ENCODE measurements around the gene ACAP1. TPM values are rescaled to one million over a fixed set of nuclear protein-coding genes. Genes with fewer than 3 reads are reported as not detected.
"Not testable (repeated sequence)": the region's sequence is repeated elsewhere in the genome, so short reads cannot be mapped to it uniquely, and the experiment has no call there.

Gene ACAP1
- total RNA-seq, 1 donor from 2014 or later: 0.53 TPM

DNA sequence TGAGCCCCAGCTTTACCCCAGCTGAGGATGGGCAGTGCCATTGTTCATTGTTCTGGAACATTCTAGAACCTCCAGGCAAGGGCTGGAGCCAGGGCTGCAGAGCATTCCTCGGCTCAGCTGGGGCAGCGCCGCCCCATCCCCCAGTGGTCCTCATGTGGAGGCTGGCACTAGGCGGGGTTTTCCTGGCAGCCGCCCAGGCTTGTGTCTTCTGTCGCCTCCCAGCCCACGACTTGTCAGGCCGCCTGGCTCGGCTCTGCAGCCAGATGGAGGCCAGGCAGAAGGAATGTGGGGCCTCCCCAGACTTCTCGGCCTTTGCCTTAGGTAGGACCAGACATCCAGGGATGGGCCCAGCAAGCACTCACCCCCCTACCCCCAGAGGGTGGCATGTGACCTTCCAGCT, 18.7 kb downstream of the ACAP1 start, which contains the start of gene TMEM95:
Gene TMEM95, plus strand, starts transcription at position 104 of the 400 bp plus-strand sequence. Its CDS starts 49 bp downstream, at position 153.
- DNase-seq (ENCODE audit: low read depth, low spot score): no peak

DNA sequence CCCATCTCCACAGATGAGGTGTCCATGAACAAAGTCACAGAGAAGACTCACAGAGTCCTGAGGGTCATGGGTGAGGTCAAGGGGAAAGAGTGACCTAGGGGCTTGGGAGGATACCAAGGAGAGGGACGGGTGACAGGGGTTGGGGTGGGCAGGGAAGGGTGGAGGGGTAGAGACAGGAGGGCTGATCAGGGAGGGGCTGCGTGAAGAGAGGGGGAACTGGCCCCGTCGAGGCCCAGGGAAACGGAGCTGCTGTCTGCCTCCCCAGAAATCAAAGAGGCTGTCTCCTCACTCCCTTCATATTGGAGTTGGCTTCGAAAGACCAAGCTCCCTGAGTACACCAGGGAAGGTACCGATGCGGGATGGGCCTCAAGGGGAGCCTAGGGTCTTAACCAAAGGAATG, 19.2 kb downstream of the ACAP1 start:
- no peak for DNase-seq (ENCODE audit: low read depth, low spot score)

DNA sequence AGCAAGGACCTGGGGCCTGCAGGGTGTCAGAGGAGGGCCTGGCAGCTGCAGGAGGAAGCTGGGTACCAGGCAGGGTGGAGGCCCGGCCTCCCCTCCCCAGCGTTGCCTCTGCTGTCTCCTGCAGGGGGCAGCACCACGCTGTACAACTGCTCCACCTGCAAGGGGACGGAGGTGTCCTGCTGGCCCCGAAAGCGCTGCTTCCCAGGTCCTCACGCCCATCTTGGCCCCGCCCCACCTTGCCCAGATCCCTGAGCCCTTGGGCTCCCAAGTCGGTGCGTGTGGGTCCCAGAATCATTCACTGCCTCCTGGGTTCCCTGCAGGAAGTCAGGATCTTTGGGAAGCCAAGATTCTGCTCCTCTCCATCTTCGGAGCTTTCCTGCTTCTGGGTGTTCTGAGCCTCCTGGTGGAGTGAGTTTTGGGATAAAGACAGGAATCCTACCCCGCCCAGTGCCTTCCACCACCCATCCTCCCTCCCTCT, 19.8 kb downstream of the ACAP1 start:
- no peak for DNase-seq (ENCODE audit: low read depth, low spot score)

DNA sequence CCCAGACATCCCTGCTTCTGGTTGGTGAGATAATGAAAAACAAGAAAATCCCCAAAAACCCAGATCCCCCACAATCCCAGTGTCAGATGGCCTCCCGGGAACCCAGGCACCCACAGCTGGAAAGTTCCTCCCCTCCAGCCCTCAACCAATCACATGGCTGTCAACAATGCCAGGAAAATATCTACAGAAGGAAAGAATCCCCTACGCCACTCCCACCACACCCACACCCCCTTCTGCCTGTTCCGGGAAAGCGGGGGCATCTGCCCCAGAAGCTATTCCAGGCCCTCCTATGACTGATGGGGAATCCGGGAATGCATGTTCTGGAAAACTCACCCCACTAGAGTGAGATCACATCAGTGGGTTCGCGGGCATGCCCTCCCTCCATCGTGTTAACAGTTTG, 20.4 kb downstream of the ACAP1 start:
- no peak for DNase-seq (ENCODE audit: low read depth, low spot score)

DNA sequence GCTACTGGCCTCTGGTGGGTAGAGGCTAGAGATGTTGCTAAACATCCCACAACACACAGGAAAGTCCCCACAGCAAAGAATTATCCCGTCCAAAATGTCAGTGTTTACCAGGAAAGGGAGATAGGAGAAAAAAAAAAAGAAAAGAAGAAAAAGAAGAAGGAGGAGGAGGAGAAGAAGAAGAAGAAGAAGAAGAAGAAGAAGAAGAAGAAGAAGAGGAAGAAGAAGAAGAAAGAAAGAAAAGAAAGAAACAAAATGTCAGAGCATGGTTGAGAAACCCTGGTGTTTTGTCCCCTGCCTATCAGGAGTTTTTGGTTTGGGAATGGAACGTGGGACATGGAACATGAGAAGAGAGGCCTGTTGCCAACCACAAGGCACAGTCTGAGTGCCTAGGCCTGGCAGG, 21.1 kb downstream of the ACAP1 start:
- DNase-seq (ENCODE audit: low read depth, low spot score): no peak

DNA sequence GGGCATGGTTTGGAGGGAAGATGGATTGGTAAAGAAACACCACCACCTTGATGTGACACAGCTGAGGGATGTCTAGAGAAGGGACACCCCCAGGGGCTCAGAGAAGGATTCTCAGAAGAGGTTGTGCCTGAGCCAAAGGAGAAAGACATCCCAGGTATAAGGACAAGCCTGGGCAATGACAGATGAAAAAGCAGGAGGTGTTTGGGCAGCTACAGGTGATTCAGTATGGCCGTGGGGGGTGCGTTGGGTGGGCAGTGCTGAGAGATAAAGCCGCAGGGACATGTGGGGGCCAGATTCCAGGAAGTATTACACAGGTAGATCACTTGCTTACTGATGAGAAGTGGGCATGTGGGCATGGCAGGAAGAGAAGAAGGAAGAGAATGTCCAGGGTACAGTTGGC, 25.6 kb downstream of the ACAP1 start:
- DNase-seq (ENCODE audit: low read depth, low spot score): no peak

DNA sequence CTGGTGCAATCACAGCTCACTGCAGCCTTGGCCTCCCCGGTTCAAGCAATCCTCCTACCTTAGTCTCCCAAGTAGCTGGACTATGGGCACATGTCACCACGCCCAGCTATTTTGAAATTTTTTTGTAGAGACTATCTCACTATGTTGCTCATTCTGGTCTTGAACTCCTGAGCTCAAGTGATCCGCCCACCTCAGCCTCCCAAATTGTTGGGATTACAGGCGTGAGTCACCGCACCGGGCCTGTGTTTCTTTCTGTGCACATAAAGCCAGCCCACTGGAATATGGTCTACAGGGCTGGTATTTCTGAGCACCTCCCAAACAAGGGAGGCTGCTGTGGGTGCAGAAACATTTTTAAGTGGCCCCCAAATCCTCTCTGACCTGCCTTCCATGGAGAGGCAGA, 27.0 kb downstream of the ACAP1 start:
- DNase-seq (ENCODE audit: low read depth, low spot score): no peak

DNA sequence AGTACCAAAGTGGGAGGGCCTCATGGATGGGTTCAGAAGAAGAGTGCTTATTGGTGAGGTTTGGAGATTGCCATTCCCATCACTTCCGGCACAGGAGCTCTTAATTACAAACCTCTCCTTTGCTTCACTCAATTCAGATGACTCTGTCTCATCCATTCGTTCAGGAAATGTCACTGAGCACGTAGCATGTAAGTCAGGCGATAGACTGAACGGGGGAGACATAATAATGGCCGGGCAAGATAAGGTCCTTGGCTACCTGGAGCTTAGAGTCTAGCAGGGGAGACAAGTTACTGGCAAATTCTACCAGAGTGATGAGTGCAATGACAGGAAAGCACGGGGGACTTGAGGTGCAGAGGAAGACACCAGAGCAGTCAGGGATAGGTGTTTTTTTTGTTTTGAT, 29.6 kb downstream of the ACAP1 start:
- not testable (repeated sequence) for DNase-seq (ENCODE audit: low read depth, low spot score)

DNA sequence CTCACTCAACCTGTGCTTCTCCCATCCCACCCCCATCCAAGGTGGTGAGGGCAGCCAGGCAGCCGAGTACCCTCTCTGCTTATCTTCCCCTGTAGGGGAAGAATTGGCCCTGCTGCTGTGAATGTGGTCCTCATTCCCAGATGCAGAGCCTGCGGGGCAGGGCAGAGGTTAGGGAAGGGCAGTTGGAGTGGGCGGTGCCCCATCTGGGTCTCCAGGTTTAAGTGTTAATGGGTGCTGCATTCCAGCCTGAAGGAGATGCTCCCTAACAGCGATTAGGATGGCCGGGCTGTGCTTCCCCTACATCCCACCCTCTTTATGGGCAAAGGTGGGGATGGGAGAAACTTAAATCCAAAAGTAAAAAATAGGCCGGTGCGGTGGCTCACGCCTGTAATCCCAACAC, 30.8 kb downstream of the ACAP1 start:
- no peak for DNase-seq (ENCODE audit: low read depth, low spot score)

DNA sequence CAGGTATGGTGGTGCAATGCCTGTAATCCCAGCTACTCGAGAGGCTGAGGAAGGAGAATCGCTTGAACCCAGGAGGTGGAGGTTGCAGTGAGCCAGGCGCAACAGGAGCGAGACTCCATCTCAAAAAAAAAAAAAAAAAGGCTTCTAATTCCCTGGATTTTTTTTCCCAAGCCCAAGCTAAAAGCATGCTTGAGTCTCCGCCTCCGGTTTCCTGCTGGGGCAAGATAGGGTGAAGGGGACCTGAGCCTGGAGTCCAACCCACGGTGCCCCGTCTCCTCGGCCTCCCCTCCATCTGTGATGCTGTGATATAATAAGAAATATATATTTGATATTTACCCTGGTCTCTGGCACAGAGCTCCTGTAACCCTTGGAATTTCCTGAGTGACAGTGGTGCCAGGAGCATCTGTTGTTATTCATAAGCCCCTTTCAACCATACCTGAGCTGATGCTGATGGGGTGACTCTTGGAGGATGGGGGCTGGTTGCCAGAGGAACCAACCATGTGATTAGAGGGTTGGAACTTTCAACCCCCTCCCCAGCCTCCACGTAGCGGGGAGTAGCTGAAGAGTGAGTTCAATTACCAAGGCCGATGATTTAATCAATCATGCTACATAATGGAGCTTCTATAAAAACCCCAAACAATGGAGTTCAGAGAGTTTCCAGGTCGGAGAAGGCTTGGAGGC, 31.7 kb downstream of the ACAP1 start:
- DNase-seq (ENCODE audit: low read depth, low spot score): no peak

DNA sequence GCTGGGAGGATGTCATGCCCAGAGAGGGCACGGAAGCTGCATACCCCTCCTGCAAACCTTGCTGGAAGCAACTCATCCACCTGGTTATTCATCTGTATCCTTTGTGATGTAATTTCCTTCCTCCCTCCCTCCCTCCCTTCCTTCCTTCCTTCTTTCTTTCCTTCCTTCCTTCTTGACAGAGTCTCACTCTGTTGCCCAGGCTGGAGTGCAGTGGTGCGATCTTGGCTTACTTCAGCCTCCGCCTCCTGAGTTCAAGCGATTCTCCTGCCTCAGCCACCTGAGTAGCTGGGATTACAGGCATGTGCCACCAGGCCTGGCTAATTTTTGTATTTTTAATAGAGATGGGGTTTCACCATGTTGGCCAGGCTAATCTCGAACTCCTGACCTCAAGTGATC, 32.3 kb downstream of the ACAP1 start:
- not testable (repeated sequence) for DNase-seq (ENCODE audit: low read depth, low spot score)

DNA sequence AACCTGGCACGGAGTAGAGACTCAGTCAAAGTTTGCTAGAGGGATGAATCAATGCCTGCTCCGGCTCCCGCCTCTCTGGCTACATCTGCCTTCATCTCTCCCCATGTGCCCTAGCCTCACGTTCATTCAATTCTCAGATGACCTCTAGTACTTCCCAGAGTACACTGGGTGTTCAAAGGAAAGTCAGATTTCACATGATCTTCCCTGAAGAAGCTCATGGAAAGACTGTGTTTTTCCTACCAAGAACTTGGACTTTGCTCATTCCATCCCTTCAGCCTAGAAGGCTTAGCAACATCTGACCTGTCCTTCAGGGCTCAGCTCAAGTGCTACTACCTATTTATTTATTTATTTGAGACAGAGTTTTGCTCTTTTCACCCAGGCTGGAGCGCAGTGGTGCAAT, 33.5 kb downstream of the ACAP1 start:
- DNase-seq (ENCODE audit: low read depth, low spot score): no peak

DNA sequence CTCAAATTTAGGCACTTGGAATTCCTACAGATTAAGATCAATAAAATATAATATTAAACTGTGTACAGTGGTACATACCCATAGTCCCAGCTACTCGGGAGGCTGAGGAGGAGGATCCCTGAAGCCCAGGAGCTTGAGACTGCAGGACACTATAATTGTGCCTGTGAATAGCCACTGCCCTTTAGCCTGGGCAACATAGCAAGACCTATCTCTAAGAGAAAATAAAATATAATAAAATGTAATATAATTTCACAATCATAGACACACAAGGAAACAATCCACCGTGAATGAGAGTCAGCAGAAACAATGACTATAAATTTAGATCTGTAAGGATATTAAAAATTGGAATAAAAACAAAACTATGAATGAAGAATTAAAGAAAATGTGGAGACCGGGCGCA, 34.5 kb downstream of the ACAP1 start:
- no peak for DNase-seq (ENCODE audit: low read depth, low spot score)

DNA sequence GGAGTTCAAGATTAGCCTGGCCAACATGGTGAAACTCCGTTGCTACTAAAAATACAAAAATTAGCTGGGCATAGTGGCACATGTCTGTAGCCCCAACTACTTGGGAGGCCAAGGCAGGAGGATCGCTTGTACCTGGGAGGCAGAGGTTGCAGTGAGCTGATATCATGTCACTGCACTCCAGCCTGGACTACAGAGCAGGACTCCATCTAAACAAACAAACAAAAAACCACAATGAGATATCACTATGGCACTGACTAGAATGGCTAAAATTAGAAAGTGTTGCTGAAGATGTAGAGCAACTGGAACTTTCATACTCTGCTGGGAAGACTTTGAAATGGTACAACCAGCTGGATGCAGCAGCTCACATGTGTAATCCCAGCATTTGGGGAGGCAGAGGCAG, 38.0 kb downstream of the ACAP1 start:
- no peak for DNase-seq (ENCODE audit: low read depth, low spot score)

DNA sequence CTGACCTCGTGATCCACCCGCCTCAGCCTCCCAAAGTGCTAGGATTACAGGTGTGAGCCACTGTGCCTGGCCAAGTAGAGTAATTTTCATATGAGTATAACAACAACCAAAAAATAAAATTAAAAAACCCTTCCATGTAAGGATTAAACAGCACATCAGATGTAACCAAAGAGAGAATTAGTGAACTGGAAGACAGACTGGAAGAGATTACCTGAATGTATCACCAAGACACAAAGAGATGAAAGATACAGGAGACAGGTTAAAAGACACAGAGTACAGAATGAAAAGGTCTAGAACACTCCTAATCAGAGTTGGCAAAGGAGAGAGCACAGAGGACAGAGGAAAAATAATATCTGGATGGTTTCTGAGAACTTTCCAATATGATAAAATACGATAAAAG, 42.8 kb downstream of the ACAP1 start:
- no peak for DNase-seq (ENCODE audit: low read depth, low spot score)

DNA sequence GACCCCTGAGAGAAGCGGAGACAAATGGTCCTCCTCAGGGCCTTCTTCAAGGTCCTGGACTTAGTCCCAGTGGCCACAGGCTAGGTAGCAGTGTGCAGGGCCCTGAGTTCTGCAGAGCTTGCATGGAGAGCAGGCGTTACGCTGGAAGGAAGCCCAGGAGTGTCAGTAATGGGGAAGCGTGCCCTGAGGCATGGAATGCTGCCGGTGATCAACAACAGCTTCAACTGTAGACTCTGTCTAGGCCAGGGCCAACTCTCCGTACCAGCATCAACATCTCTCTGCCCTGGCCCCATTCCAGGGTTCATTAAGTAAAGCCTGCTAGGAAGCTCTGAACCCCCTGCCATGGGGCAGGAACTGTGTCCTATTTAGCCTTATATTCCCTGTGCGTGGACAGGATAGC, 44.0 kb downstream of the ACAP1 start:
- DNase-seq (ENCODE audit: low read depth, low spot score): no peak

DNA sequence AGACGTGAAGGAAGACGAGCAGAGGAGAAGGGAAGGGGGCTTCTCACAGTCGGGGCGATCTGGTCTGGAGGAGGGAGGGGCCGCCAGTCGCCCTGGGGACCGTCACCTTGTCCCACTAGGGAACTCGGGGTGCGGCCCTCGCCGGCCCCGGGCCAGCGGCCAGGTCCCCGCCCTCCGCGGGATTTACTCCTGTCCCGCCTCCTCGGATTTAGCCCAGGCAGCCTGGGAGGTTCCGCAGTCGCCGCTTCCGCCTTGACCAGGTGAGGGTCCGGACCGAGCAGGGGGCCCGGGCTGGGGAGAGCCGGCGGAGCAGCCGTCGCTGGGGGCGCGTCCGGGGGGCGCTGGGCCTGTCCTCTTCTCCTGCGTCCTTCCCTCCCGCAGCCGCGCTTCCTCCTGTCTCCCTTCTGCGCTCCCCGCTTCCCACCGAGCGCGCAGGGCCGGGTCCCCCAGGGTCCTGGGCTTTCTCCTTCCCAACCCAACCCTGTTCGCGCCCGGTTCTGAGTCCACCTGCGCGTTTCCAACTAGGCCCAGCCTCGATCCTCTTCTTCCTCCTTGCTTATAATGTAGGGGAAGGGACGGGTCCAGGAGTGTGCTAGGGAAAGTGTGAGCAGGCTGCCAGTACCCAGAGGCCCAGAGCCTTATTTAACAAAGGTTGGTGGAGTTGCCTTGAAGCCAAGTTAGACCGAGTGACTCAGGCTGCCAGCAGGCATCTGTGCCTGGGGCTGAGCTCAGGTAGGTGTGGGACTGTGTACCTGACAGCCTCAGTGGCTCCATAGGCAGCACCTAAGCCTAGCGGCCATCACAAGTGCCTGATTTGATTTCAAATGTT, 44.7 kb downstream of the ACAP1 start, which contains the start of gene TNK1:
Gene TNK1, plus strand, starts transcription at position 235 of the 829 bp plus-strand sequence. CDS start 1,838 bp downstream, outside the sequence.
- DNase-seq (ENCODE audit: low read depth, low spot score): no peak

DNA sequence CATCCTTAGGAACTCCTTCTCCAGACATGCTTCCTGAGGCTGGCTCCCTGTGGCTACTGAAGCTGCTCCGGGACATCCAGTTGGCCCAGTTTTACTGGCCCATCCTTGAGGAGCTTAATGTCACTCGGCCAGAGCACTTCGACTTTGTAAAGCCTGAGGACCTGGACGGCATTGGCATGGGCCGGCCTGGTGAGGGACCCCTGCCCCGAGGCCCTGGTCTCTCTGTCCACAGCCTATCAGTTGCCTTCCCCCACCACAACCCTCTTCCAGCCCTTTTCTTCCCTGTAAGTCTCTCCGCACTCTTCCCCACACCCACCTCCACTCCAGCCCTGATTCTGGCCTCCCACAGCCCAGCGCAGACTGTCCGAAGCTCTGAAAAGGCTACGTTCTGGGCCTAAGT, 46.6 kb downstream of the ACAP1 start:
- DNase-seq (ENCODE audit: low read depth, low spot score): no peak

DNA sequence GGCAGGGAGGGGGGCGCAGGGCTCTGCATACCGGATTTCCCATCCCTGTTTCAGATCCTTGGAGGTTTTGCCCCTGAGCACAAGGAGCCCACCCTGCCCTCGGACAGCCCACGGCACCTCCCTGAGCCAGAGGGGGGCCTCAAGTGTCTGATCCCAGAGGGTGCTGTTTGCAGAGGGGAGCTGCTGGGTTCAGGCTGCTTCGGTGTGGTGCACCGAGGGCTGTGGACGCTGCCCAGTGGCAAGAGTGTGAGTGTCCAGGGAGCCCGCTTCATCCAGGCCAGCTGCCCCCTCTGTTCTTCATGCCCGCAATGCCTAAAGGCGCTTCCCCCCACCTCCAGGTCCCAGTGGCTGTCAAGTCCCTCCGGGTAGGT, 47.0 kb downstream of the ACAP1 start:
- DNase-seq (ENCODE audit: low read depth, low spot score): no peak

DNA sequence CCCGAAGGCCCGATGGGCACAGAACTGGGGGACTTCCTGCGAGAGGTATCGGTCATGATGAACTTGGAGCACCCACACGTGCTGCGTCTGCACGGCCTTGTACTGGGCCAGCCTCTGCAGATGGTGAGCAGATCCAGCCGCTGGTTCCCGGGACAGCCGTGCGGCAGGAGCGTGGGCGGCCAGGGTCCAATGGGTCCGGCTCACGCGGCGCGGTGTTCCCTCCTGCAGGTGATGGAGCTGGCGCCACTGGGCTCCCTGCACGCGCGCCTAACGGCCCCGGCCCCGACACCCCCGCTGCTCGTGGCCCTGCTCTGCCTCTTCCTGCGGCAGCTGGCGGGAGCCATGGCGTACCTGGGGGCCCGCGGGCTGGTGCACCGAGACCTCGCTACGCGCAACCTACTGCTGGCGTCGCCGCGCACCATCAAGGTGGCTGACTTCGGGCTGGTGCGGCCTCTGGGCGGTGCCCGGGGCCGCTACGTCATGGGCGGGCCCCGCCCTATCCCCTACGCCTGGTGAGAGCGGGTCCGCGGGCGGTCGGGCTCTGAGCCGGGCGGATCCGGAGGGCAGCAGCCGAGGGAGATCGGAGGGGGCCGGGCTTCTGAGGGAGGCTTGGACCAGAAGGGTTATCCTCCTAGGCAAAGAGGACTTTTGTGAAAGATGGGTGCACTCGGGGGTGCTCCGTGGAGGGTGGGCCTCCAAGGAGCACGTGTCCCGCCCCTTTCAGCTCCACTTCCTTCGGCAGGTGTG, 47.6 kb downstream of the ACAP1 start:
- DNase-seq (ENCODE audit: low read depth, low spot score): no peak

DNA sequence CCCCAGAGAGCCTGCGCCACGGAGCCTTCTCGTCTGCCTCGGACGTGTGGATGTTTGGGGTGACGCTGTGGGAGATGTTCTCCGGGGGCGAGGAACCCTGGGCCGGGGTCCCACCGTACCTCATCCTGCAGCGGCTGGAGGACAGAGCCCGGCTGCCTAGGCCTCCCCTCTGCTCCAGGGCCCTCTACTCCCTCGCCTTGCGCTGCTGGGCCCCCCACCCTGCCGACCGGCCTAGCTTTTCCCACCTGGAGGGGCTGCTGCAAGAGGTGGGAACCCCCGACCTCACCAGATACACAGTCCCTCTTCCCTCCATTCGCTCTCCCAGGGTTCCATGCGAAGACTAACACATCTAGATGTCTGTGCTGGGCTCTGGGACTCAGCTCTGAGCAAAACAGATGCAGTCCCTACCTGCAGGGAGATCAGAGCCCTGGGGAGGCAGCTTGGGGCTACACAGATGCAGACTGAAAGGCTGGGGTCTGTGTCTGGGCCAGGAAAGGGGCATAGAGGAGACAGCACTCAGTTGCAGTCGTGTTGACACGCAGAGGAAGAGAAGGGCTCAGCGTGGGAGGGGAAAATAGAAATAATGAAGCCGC, 48.3 kb downstream of the ACAP1 start:
- DNase-seq (ENCODE audit: low read depth, low spot score): no peak

DNA sequence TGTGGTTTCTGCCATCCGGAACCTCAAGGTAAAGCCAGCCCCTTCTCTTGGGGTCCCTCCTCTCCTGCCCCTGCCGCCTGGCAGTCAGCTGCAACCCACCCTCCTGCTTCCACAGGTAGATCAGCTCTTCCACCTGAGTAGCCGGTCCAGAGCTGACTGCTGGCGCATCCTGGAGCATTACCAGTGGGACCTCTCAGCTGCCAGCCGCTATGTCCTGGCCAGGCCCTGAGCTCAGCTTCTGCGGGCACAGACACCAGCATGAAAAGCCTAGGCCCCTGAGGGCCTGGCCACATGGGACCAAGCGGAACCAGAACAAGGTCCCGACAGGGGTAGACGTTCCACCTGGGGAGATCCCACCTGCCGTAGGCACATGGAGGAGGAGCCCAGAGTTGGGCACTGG, 52.5 kb downstream of the ACAP1 start:
- DNase-seq (ENCODE audit: low read depth, low spot score): no peak

Data from pulmonary artery endothelial cell (primary cell).